Caki2 (cell line): Measurements from ENCODE around the gene ITGA7. TPM values are rescaled to one million over a fixed set of nuclear protein-coding genes. Genes with fewer than 3 reads are reported as not detected.
"Not testable (repeated sequence)": the region's sequence is repeated elsewhere in the genome, so short reads cannot be mapped to it uniquely, and the experiment has no call there.

Experiments used
- DNase-seq: peaks from one replicate; pipeline ENCODE4 v3.0.0-alpha.2; 2015; ENCODE audit warnings: low read depth
- in situ Hi-C: cut with HindIII; loops from 2 replicates; pipeline ENCODE4 v1.10.0; 2016; ENCODE audit warnings: low sequenced_read_pairs, low pct_unique_long_range_greater_than_20kb, mixed read lengths
- total RNA-seq: library from RNA; depleted of rRNA; stranded (reverse); fragments of >200 nt; shearing (Covaris generic); gene quantifications from 2 replicates; pipeline ENCODE4 v1.2.3, GENCODE V29; 2014; ENCODE audit warnings: low replicate concordance

Gene ITGA7
- total RNA-seq, 1 experiment from 2014 or later, result 1.3 TPM

- no peak for DNase-seq
- in situ Hi-C loops, result no loop called here
Observed at GRCh38 chr12:55666508-55666907, 41.2 kb downstream of the ITGA7 start.

- no peak for DNase-seq
- in situ Hi-C loops, result no loop called here
Observed at GRCh38 chr12:55664826-55665225, 42.9 kb downstream of the ITGA7 start.

- DNase-seq, result no peak
- in situ Hi-C loops, result no loop called here
Observed at GRCh38 chr12:55663391-55663790, 44.3 kb downstream of the ITGA7 start.

GRCh38 chr12:55659486-55660385 is 48.0 kb downstream of the ITGA7 start:
- no peak for DNase-seq
- in situ Hi-C loops, result no loop called here

GRCh38 chr12:55658635-55659391 is 48.9 kb downstream of the ITGA7 start:
- in situ Hi-C loops, result no loop called here
- no peak for DNase-seq

- in situ Hi-C loops, result no loop called here
- no peak for DNase-seq
Observed at GRCh38 chr12:55658212-55658611, 49.5 kb downstream of the ITGA7 start.

GRCh38 chr12:55657212-55657611 is 50.5 kb downstream of the ITGA7 start:
- in situ Hi-C loops, result no loop called here
- DNase-seq, result no peak

- in situ Hi-C loops, result no loop called here
- no peak for DNase-seq
Observed at GRCh38 chr12:55654511-55655214, 53.0 kb downstream of the ITGA7 start.

- in situ Hi-C loops, result no loop called here
- no peak for DNase-seq
Observed at GRCh38 chr12:55653031-55653430, 54.7 kb downstream of the ITGA7 start.

GRCh38 chr12:55652352-55652751 is 55.4 kb downstream of the ITGA7 start:
- in situ Hi-C loops, result no loop called here
- DNase-seq, result no peak

GRCh38 chr12:55651299-55651683 is 56.4 kb downstream of the ITGA7 start:
- DNase-seq, result no peak
- in situ Hi-C loops, result no loop called here

GRCh38 chr12:55650620-55651298 is 56.9 kb downstream of the ITGA7 start:
- in situ Hi-C loops, result not testable (repeated sequence)

GRCh38 chr12:55647027-55647426 is 60.7 kb downstream of the ITGA7 start:
- in situ Hi-C loops, result no loop called here
- DNase-seq, result no peak

More at GRCh38 chr12:55650620-55651298, 56.9 kb downstream of the ITGA7 start:
- DNase-seq, result peak; percentile 42

- in situ Hi-C loops, result no loop called here
- no peak for DNase-seq
Observed at GRCh38 chr12:55644591-55644990, 63.1 kb downstream of the ITGA7 start.

- no peak for DNase-seq
- in situ Hi-C loops, result no loop called here
Observed at GRCh38 chr12:55642669-55643068, 65.0 kb downstream of the ITGA7 start.

- no peak for DNase-seq
- in situ Hi-C loops, result no loop called here
Observed at GRCh38 chr12:55642267-55642666, 65.4 kb downstream of the ITGA7 start.

GRCh38 chr12:55641595-55641994 is 66.1 kb downstream of the ITGA7 start:
- no peak for DNase-seq
- in situ Hi-C loops, result no loop called here

GRCh38 chr12:55637467-55637866 is 70.2 kb downstream of the ITGA7 start:
- in situ Hi-C loops, result no loop called here
- no peak for DNase-seq
